Fibroblast of lung (primary cell): Measurements from ENCODE around the gene MSI2.

Experiments used
- EZH2 ChIP-seq: IDR thresholded peaks from 2 replicates; pipeline ENCODE4 v1.5.1; 2012; ENCODE audit warnings: low read length, control low read depth, mild to moderate bottlenecking; ENCODE audit errors: missing control alignments
- TF ChIP-seq, protein P1 (sequence below), 2 donors: IDR thresholded peaks in 1 of 2; conservative IDR thresholded peaks in 1 of 2; 1 replicate in 1 of 2; 2 replicates in 1 of 2; pipeline ENCODE4 v1.5.1; 2011 to 2012; ENCODE audit warnings: low read length in 2 of 2, control low read depth in 1 of 2, inconsistent platforms in 1 of 2, low read depth in 1 of 2, mild to moderate bottlenecking in 1 of 2

DNA sequence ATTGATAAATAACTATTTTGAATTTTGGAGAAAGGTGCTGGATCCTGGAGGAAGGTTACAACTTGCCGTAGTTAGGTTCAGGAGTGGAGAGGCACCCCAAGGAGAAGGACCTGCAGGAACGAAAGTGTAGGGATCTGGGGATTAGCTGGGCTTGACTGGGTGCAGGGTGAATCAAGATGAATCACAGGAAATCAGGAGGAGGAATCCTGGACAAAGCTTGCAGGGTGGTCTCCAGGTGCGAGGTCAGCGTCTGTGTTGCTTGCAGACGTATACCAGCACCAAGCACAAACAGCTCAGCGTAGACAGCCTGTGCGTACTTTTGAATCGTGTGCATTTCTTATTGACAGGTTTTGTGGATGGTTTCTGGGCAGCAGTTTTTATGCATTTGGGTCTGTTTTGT is 144.3 kb downstream of the MSI2 start:
- TF ChIP-seq, protein P1, sequence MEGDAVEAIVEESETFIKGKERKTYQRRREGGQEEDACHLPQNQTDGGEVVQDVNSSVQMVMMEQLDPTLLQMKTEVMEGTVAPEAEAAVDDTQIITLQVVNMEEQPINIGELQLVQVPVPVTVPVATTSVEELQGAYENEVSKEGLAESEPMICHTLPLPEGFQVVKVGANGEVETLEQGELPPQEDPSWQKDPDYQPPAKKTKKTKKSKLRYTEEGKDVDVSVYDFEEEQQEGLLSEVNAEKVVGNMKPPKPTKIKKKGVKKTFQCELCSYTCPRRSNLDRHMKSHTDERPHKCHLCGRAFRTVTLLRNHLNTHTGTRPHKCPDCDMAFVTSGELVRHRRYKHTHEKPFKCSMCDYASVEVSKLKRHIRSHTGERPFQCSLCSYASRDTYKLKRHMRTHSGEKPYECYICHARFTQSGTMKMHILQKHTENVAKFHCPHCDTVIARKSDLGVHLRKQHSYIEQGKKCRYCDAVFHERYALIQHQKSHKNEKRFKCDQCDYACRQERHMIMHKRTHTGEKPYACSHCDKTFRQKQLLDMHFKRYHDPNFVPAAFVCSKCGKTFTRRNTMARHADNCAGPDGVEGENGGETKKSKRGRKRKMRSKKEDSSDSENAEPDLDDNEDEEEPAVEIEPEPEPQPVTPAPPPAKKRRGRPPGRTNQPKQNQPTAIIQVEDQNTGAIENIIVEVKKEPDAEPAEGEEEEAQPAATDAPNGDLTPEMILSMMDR (conservative IDR thresholded peaks at IDR 0.05 in 1 of 2, IDR thresholded peaks at IDR 0.05 in 1 of 2; ENCODE audit: low read depth in 1 of 2, low read length in 2 of 2) = no peak
- no peak for TF ChIP-seq EZH2
